Astrocyte of the cerebellum (primary cell): ENCODE data around the gene SEMA5A.
"Not testable (repeated sequence)": the region's sequence is repeated elsewhere in the genome, so short reads cannot be mapped to it uniquely, and the experiment has no call there.

Experiments
- DNase-seq: peaks from one replicate; pipeline ENCODE4 v3.0.0-alpha.2; 2011; ENCODE audit warnings: low read depth
- H3K4me3 ChIP-seq: 2 replicates; pipeline ENCODE4 v1.5.1; 2011; ENCODE audit warnings: mild to moderate bottlenecking, low read depth, low read length, moderate library complexity
- in situ Hi-C: cut with HindIII; loops from 2 replicates; pipeline ENCODE4 v1.10.0; 2017; ENCODE audit warnings: low sequenced_read_pairs
- TF ChIP-seq, protein P1 (sequence below): IDR thresholded peaks from 2 replicates; pipeline ENCODE4 v1.5.1; 2012; ENCODE audit warnings: low read length, low read depth, moderate library complexity, mild to moderate bottlenecking; ENCODE audit errors: missing control alignments

SEMA5A gene

DNA sequence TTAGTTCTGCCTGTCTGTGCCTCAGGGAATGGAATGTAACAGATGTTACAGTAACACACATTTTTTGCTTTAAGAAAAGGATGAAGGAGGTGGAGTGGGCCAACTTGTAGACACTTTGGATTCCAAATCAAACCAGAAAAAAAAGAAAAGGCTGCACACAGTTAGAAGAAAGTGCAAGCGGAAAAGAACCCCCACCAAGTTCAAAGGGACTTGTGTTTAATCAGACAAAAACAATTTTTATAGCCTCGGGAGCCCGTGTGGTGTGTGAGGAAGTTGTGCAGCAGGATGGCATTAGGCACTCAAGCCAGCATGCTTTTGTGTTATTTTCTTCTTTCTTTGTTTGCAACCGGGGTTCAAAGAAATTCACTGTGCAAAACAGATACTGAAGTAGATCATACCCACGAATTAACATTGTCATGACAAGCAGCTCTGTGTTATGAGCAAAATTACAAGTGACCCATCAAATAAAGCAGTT is 189.5 kb downstream of the SEMA5A start:
- TF ChIP-seq, protein P1, sequence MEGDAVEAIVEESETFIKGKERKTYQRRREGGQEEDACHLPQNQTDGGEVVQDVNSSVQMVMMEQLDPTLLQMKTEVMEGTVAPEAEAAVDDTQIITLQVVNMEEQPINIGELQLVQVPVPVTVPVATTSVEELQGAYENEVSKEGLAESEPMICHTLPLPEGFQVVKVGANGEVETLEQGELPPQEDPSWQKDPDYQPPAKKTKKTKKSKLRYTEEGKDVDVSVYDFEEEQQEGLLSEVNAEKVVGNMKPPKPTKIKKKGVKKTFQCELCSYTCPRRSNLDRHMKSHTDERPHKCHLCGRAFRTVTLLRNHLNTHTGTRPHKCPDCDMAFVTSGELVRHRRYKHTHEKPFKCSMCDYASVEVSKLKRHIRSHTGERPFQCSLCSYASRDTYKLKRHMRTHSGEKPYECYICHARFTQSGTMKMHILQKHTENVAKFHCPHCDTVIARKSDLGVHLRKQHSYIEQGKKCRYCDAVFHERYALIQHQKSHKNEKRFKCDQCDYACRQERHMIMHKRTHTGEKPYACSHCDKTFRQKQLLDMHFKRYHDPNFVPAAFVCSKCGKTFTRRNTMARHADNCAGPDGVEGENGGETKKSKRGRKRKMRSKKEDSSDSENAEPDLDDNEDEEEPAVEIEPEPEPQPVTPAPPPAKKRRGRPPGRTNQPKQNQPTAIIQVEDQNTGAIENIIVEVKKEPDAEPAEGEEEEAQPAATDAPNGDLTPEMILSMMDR: no peak
- no peak overlapping the region for H3K4me3 ChIP-seq
- DNase-seq: peak; percentile 61
- in situ Hi-C loops: no loop called here

DNA sequence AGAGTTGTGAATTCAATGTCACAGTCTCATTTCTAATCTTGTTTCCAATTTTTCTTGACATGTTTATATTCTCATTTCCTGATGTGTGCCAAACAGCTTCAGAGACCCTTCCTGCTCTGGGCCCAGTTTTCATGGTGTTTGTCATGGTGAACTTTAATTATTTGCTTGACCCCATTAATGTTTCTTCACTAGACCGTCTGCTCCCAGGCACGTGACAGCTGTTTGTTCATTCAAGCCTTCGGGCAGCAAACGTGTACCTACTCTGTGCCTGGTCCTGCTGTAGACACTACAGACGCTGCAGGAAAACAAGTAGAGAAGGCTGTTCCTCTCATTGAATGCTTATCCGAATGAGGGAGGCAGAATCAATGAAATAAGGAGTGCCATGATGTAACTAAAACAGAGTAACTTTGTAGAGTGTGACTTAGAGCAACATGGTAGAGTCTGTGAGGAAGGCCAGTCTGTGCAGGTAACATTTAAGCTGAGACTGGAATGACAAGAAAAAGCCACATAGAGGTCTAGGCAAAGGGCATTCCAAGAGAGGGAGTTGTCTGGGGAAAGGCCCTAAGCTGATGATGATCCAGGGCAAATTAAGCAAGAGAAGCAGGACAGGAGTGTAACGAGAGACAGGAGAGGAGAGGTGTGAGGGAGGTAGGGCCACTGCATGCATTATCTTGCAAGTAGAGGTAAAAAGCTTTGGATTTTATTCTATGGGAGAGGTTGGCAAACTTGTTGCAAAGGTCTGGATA is 191.4 kb downstream of the SEMA5A start:
- no peak for DNase-seq
- no peak overlapping the region for H3K4me3 ChIP-seq
- in situ Hi-C loops: no loop called here
- TF ChIP-seq, protein P1: no peak

DNA sequence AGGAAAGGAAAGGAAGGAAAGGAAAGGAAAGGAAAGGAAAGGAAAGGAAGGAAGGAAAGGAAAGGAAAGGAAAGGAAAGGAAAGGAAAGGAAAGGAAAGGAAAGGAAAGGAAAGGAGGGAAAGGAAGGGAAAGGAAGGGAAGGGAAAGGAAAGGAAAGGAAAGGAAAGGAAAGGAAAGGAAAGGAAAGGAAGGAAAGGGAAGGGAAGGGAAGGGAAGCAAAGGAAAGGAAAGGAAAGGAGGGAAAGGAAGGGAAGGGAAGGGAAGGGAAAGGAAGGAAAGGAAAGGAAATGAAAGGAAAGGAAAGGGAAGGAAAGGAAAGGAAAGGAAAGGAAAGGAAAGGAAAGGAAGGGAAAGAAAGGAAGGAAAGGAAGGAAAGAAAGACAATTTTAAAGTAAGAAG is 192.8 kb downstream of the SEMA5A start:
- in situ Hi-C loops, H3K4me3 ChIP-seq, DNase-seq: not testable (repeated sequence)

DNA sequence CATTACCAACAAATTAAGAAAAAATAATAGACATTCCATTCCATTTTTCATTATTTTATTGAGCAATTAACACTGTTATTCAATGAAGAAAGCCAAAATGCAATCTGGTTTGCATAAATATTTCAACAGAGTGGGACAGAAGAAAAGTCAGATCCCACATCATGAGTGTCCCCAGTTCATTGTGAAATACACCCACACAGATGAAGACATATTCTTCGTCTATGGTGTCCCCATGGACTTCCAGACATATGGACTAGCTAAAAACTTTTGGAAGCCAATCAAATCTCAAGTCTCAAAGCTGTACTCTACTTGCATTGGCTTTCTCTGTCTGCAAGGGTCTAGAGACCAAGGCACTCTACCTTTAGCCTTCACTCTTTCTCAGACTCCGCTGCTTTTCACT is 194.3 kb downstream of the SEMA5A start:
- DNase-seq: no peak
- no peak overlapping the region for H3K4me3 ChIP-seq
- TF ChIP-seq, protein P1: no peak
- in situ Hi-C loops: no loop called here

DNA sequence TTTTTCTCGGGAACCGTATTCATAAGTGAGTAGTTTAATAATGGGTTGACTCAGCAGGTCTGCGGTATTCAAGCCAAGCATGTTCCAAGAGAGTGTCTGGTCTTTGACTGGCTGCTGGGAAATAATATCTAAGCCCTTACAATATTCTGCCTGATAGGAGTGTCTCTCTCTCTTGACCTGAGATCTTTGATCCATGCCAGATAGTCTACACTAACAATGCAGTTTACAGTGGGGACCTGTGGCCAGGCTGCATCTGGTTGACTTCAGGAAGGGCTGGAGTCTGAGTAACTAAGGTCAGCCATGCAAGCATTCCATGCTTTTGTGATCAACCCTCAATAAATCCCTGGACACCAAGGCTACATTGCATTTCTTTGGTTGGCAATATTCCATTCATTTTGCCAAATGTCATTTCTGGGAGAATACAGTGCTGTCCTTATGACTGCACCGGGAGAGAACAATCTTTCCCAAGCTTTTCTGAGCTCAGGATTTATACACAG is 195.5 kb downstream of the SEMA5A start:
- H3K4me3 ChIP-seq: no peak overlapping the region
- TF ChIP-seq, protein P1: no peak
- in situ Hi-C loops: no loop called here
- DNase-seq: no peak

DNA sequence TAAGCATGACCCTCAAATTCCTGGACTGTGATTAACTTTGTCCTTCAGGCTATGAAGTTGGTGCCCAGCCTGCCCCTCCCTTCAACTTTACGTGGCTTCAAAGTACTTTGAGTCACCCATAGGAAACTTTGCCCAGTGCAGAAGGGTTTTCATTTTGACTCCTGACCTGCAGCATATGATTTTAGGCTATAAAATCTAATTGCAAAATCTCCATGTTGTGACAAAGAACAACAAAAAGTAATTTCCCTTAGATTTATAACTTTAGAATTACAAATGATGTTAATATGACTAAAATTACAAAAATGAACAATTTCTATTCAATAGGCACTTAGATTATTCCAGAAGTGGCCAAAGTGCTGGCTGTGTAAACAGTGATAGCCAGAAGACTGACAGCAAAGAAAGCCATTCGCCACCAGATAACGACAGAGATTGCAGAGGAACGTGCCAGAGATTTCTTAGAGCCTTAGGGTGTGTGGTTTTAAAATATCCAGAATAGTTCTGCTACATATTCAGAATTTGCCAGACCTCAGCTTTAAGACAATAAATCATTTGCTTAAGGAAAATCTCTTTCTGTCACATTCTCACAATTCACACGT is 197.4 kb downstream of the SEMA5A start:
- DNase-seq: peak; percentile 78
- TF ChIP-seq, protein P1: no peak

More for the DNA sequence above, 197.4 kb downstream of the SEMA5A start:
- no peak overlapping the region for H3K4me3 ChIP-seq
- in situ Hi-C loops: no loop called here
